HT1080 (cell line): ENCODE data around the gene KCNQ1. TPM values are rescaled to one million over a fixed set of nuclear protein-coding genes. Genes with fewer than 3 reads are reported as not detected.

Experiments
- DNase-seq: peaks from one replicate; pipeline ENCODE4 v3.0.0-alpha.2; 2015; ENCODE audit warnings: low read depth
- total RNA-seq: library from RNA; depleted of rRNA; stranded (reverse); fragments of >200 nt; shearing (Covaris generic); gene quantifications from 2 replicates; pipeline ENCODE4 v1.2.3, GENCODE V29; 2014

The KCNQ1 gene
- total RNA-seq, 1 experiment from 2014 or later = not detected

DNA sequence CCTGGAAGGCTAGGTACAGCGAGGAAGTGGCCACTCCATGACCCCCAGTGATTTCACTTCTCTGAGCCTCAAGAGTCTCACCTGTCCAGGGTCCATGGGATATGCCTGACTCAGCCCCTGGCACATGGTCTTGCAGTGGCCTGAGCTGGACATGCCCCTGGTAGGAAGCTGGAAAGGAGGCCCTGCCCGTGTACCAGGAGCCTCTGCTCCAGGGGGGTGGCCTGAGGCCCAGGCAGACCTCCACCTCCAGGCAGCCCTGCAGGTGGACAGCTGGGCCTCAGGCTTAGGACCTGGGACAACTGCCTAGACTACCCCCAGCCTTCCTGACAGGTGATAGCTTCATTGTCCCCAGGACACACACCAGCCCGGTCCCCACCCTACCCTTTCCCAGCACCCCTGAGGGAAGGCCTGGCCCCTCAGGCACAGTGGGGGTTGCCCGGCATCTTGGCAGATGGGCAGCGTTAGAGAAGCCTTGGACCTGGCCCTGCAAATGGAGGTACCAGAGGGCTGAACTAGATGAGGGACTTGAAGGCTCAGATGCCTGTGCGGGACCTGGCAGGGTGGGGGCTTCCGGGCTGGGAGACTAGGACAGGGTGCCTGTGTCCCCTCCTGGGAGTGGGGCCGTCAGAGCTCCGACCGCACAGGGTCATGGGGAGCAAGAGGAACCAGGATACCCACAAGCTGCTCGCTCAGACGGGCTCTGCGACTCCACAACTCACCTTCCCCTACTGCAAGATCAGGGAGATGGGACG is 387.1 kb downstream of the KCNQ1 start:
- no peak for DNase-seq

DNA sequence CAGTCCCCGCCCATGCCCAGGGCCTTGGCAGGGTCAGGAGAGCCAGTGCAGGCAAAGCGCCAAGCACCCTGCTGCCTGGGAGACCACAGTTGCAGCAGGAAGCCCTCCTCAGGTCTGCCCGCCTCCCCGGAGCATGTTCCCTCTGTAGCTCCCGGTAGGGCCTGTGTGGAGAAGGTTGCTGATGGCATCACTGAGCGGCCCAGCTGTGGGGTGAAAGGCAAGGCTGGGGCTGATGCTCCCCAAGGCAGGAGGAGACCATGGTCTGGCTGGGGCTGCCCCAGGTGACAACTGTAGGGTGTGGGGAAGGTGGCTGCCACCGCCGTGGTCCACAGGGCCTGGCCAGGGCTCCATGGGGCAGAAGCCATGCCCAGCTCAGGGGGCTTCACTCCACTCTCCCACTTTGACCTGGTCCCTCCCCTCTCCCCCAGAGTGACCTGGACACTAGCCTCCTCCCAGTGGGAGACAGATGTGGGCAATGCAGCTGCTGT is 387.8 kb downstream of the KCNQ1 start:
- DNase-seq = no peak

DNA sequence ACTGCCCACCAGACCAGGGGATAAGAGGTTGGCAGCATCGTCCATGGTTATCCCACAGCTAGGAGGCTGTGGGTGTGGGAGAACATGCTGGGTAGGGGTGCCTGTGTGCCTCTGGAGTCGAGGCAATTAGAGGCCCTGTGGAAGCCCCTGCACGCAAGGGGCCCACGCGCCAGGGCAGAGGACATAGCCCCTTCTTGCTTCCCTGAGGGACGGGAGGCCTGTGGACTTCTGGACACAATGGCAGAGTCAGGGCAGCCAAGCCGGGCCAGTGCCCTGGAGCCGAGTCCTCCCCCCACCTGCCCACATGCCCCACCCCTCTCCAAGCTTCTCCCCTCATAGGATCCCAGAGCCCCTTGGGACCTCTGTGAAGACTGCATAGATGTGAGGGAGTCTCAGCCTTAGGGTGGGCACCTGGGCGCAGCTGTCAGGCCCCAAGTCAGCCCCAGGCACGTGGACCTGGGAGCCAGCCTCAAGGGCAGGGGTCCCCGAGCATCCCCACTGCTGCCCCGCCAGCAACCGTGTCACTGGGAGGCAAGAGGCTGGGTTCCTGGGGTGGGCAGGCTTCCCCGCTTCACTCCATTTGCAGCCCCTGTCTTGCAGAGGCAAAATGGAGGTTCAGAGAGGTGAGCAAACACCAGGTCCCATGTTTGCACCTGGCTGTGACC is 388.4 kb downstream of the KCNQ1 start:
- DNase-seq = no peak

- DNase-seq = no peak
These were observed 389.1 kb downstream of the KCNQ1 start for GRCh38 chr11:2833716-2834502.

DNA sequence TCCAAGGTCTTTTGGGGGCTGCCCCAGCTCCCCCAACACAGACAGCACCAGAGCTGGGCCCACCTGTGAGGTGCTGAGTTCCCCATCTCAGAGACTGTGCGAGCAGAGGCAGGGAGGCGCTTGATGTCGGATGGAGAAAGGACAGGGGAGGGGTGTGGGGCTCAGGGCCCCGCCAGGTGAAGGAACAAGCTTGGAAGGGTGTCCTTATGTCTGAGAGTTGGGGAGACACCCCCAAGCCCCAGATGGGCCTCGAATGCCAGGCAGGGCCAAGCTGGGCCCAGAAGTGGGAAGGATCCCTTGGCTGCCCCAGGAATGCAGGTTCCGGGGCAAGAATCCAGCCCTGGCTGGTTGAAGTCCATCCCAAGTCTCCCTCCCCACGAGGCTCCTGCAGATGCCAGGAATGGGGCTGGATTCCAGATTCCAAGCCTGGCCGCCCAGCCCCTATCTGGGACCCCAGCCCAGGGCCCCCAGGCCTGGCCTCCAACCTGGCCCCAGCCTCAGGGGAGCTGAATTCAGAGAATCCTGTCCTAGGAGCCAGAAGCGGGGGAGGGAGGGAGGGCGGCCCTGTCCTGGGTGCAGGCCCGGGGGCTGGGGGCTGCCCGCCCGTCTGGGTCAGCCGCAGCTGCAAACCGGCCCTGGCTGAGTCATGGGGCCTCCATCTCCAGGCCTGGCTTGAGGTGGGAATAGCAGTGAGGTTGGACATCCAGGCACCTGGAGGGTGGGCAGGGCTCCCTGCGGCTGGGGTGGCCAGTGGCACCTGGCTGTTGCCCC is 389.9 kb downstream of the KCNQ1 start:
- peak; percentile 12 for DNase-seq

DNA sequence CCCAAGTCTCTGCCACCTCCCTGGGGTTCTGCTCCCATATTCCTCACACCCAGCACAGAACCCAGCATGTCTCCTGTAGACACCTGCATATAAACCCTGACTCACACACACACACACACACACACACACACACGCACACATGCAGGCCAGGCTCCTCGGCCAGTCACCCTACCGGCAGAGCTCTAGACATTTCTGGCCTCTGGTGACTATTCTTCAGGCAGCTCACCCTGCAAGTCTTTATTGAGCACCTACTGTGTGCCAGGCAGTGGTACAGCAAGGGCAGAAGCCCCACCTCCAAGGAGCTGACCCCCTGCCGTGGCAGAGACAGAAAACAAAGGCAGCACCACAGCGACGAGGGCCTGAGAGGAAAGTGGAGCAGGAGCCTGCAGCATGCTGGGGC is 390.5 kb downstream of the KCNQ1 start:
- peak; percentile 61 for DNase-seq

DNA sequence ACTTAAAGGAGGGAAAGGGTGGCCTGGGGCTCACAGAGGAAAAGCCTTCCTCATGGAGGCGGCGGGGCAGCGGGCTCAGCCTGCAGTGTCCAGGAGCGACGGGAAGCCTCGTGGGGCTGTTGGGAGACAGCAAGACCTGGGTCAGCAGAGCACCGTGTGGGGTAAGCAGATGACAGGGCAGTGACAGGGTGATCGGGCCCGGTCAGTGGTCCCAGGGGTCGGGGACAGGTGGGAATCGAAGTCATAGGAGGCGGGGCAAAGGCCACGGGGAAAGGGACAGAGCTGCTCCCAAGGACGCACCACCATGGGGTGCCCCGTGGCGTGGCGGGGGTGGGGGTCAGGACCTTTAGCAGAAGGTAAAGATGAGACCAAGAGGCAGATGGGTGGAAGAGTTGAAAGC is 390.9 kb downstream of the KCNQ1 start:
- no peak for DNase-seq

DNA sequence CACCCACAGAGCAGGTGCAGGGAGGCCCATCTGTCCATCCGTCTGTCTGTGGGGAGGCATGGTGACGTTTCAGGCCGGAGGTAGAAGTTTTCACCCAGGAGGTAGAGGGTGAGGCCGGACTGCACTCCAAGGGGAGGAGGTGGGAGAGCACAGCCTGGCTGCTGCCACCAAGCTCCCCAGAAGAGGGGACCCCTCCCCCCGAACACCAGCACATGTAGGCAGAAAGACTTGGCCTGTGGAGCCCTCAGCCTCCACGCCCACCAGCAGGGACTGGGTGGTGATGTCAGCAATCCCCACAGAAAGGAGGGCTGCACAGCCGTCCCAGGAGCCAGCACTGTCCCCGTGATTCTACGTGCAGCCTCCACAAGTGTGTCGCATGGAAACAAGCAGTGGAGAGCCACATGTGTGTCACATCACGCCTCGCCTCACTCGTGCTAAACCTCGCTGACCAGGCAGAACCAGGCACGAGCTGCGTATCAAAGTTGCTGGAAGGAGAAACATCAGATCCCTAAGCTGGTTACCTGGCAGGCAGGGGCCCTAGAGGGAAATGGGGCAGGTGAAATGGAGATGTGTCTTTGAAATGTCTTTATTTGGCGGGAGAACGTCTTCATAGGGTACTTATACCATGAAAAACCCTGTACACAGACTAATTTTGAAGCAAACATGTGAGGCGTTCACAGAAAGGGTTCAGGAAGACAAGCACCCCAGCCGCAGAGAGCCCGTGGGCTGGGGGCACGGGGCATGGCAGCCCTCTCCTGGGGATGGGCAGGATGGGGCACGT is 391.7 kb downstream of the KCNQ1 start:
- DNase-seq = no peak

GRCh38 chr11:2837096-2837601 is 392.3 kb downstream of the KCNQ1 start:
- no peak for DNase-seq

DNA sequence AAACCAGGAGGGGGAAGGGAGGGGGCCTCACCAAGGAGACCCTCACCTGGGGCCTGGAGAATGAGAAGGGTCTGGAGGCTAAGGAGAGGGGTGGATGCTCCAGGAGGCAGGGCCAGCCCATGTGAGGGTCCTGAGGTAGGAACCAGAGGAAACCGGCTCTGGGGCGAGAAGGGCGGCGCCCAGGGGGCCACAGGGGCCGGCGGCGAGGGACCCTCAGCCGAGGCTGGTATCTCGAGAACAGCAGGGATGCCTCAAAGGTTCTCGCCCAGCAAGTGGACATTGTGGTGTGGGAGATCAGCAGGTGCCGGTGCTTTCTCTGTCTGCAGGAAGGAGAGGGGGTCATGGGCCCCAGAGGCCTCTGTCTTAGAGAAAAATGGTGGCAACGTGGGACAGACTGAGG is 392.8 kb downstream of the KCNQ1 start:
- DNase-seq = no peak

DNA sequence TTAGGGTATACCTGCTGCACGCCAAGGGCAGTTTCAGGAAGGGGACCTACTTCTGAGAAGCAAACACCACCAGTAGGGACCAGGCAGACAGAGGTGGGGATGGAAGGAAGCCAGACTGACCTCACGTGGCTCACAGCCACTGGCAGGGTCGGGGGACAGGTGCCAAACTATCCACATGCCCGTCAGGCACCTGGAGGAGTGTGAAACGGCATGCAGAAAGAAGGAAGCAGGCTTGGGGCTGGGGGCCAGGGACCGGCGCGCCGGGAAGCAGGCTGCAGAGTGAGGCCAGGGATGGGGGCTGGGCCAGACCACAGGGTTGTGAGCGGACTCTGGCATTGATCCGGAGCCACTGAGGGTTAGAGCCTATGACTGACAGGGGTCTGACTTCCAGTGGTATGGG is 393.3 kb downstream of the KCNQ1 start:
- no peak for DNase-seq

- DNase-seq = no peak
These were observed 394.0 kb downstream of the KCNQ1 start for GRCh38 chr11:2838676-2839294.

DNA sequence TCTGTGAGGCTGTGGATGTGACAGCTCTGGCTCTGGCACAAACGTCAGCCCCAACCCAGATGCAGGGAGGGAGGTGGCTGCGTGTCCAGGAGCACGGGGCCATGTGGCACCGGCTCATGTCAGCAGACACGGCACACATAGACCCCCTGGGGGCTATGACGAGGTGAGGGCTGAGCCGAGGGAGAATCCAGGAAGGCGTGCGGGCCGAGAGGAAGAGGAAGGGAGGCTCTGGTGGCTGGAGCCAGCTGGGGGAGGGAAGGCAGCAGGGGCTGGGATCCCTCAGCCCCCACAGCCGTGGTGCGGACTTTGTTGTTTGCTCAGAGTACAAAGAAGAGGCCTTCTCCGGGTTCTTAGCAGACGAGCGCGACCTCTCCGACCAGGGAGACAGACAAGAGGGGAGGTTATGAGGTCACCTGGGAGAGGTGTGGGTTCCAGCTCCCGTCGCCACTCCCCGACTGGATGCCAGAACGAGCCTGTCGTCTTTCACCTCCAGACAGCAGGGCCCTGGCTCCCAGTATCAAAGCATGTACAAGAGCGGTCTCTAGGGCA is 394.7 kb downstream of the KCNQ1 start:
- DNase-seq = no peak

- no peak for DNase-seq
These were observed 396.8 kb downstream of the KCNQ1 start for GRCh38 chr11:2841411-2842190.

- no peak for DNase-seq
These were observed 398.1 kb downstream of the KCNQ1 start for GRCh38 chr11:2842876-2843275.

DNA sequence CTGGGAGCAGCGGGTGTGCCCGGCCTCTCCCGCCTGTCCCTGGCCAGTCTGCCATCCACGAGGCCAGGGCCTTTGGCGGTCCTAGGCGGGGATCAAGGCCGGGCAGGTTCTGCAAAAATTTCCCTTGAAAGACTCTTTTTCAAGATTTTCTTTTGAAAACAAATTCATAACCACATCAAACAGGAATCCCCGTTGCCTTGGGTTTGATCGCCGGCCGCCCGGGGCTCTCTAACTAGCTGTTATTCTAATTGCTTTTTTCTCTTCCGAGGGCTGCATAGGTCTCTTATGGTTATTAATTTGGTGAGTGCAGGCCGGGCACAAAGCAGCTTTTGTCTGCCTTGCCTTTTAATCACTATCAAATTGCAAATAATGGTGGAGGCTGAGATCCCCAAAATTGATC is 398.7 kb downstream of the KCNQ1 start:
- DNase-seq = no peak

DNA sequence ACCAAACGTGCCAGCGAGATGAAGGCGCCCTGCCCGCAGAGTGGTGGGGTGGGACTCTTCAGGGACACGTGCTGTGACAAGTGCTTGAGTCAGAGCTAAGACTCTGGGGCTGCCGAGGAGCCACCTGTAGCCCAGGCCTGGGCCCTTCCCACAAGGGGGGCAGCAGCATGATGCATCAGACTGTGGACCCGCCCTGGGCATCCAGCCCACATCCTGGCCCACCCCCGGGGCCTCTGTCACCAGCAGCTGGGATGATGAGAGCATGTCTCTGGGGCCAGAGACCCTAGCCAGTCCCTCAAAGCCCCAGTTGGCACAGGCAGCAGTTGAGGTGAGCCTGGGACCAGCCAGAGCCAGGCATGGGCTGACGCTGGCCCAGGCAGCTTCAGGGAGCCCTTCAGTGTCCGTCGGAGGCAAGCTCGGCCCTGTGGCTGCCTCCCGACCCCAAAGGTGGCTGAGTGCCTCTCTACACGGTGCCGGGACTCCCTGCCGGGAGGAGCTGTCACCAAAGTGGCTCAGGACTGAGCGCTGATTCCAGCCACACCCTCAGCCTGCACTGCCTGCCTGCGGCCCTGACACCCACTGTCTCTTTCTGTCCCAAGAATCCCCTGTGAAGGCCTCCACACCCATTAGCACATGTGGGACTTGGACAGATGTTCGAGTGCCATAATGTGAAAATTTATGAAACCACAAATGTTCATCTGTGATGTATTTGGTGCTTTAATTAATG is 399.5 kb downstream of the KCNQ1 start:
- DNase-seq = peak; percentile 82

- DNase-seq = no peak
These were observed 400.2 kb downstream of the KCNQ1 start for GRCh38 chr11:2844996-2845395.
